ENCODE measurements around the gene SAMD13. TPM values are rescaled to one million over a fixed set of nuclear protein-coding genes. Genes with fewer than 3 reads are reported as not detected.

The SAMD13 gene
- total and polyA plus RNA-seq, 8 donors = 1.4 to 9.0 (median 4.1) TPM; not detected in 2

GRCh38 chr1:84386716-84387479, 85.4 kb downstream of the SAMD13 start:
- intact Hi-C loops (cut with DNase I; ENCODE audit: low total_unique reads) = no loop called here
- H3K4me3 ChIP-seq = no peak overlapping the region
- no peak for DNase-seq
- no peaks in the 10 kb centered on the region for H3K4me1 ChIP-seq
- no peaks in the 10 kb centered on the region for H3K9me3 ChIP-seq
- 89 to 95% (median 91%) methylated on average over 5 of the region's 5 CpGs for WGBS, 5 donors
- H3K27me3 ChIP-seq = no peaks in the 10 kb centered on the region
- no peak overlapping the region for H3K27ac ChIP-seq
- TF ChIP-seq CTCF (IDR thresholded peaks at IDR 0.05) = no peak
- no peak for TF ChIP-seq EP300 (IDR thresholded peaks at IDR 0.05)
- TF ChIP-seq POLR2A (IDR thresholded peaks at IDR 0.05) = no peak
- no peak for TF ChIP-seq POLR2AphosphoS5 (IDR thresholded peaks at IDR 0.05)
- no peaks in the 10 kb centered on the region for H3K36me3 ChIP-seq

GRCh38 chr1:84387480-84388163, 86.1 kb downstream of the SAMD13 start:
- no peaks in the 10 kb centered on the region for H3K9me3 ChIP-seq
- H3K4me1 ChIP-seq = no peaks in the 10 kb centered on the region
- no peaks in the 10 kb centered on the region for H3K36me3 ChIP-seq
- no peaks in the 10 kb centered on the region for H3K27me3 ChIP-seq
- TF ChIP-seq POLR2A (IDR thresholded peaks at IDR 0.05) (no peak), EP300 (IDR thresholded peaks at IDR 0.05) (no peak), POLR2AphosphoS5 (IDR thresholded peaks at IDR 0.05) (no peak)
- no peak overlapping the region for H3K4me3 ChIP-seq
- DNase-seq = no peak
- 72 to 80% (median 77%) methylated on average over 8 of the region's 8 CpGs for WGBS, 5 donors
- H3K27ac ChIP-seq = no peak overlapping the region
- intact Hi-C loops (cut with DNase I; ENCODE audit: low total_unique reads) = no loop called here

GRCh38 chr1:84390226-84390625, 88.7 kb downstream of the SAMD13 start:
- intact Hi-C loops (cut with DNase I; ENCODE audit: low total_unique reads) = no loop called here
- Histone ChIP-seq H3K36me3 (no peaks in the 10 kb centered on the region), H3K9me3 (no peaks in the 10 kb centered on the region), H3K4me3 (no peak overlapping the region), H3K4me1 (no peaks in the 10 kb centered on the region), H3K27ac (no peak overlapping the region), H3K27me3 (no peaks in the 10 kb centered on the region)
- TF ChIP-seq CTCF (IDR thresholded peaks at IDR 0.05) (no peak), POLR2AphosphoS5 (IDR thresholded peaks at IDR 0.05) (no peak), EP300 (IDR thresholded peaks at IDR 0.05) (no peak), POLR2A (IDR thresholded peaks at IDR 0.05) (no peak)
- DNase-seq = no peak

- no peak for TF ChIP-seq EP300 (IDR thresholded peaks at IDR 0.05)
- no peak for TF ChIP-seq CTCF (IDR thresholded peaks at IDR 0.05)
- no peak for TF ChIP-seq POLR2AphosphoS5 (IDR thresholded peaks at IDR 0.05)
- TF ChIP-seq POLR2A (IDR thresholded peaks at IDR 0.05) = no peak
- no peak within 1 kb of the TSS for H3K4me3 ChIP-seq
- no peak for DNase-seq
- no peaks in the 10 kb centered on the region for H3K27me3 ChIP-seq
- no peaks in the 10 kb centered on the region for H3K4me1 ChIP-seq
- 76 to 84% (median 81%) methylated on average over 11 of the region's 11 CpGs for WGBS, 5 donors
- H3K36me3 ChIP-seq = no peaks in the 10 kb centered on the region
- no peak within 1 kb of the TSS for H3K27ac ChIP-seq
- intact Hi-C loops (cut with DNase I; ENCODE audit: low total_unique reads) = no loop called here
- no peaks in the 10 kb centered on the region for H3K9me3 ChIP-seq
Measured at GRCh38 chr1:84398175-84399155, 97.0 kb downstream of the SAMD13 start, which contains the start of gene DNASE2B. Gene DNASE2B, plus strand, starts transcription at chr1:84398484. Its CDS starts 81 bp downstream, at chr1:84398565.

Small RNA genes lying within 50 kb of the gene (small RNA-seq; reads per million reads assigned to genes)
- gene RF00410 = 0 reads per million in 4 donors

Other genes with a start within 250 kb of the SAMD13 start
- 10 to 100 TPM; 21.4 to 64.8 (median 43.8) TPM for gene PRKACB, start 157.4 kb upstream of the SAMD13 start, total RNA-seq
- gene PRKACB, start 157.4 kb upstream of the SAMD13 start, polyA plus RNA-seq = 10 to 100 TPM; 13.8 to 33.1 (median 29.6) TPM
- gene DNASE2B, start 96.8 kb downstream of the SAMD13 start, total RNA-seq = not detected
- gene DNASE2B, start 96.8 kb downstream of the SAMD13 start, polyA plus RNA-seq = under 1 TPM; 0.20 to 0.92 (median 0.25) TPM
- 10 to 100 TPM in 4 of 5 donors, 1 to 10 TPM in 1; 7.6 to 40.8 (median 21.9) TPM for gene RPF1, start 177.6 kb downstream of the SAMD13 start, total RNA-seq
- gene RPF1, start 177.6 kb downstream of the SAMD13 start, polyA plus RNA-seq = 10 to 100 TPM; 22.4 to 34.7 (median 29.3) TPM
- gene SPATA1, start 204.7 kb downstream of the SAMD13 start, total RNA-seq = 1 to 10 TPM in 2 of 5 donors, not detected in 3; 1.3 to 1.8 TPM
- 1 to 10 TPM in 1 of 3 donors, not detected in 2; 1.5 TPM for gene SPATA1, start 204.7 kb downstream of the SAMD13 start, polyA plus RNA-seq
- gene GNG5, start 204.9 kb downstream of the SAMD13 start, total RNA-seq = 100 to 1,000 TPM in 3 of 5 donors, 10 to 100 TPM in 2; 20.6 to 197 (median 131) TPM
- gene GNG5, start 204.9 kb downstream of the SAMD13 start, polyA plus RNA-seq = 100 to 1,000 TPM; 158 to 185 (median 180) TPM